T-helper 1 cell treated with Interleukin-12 subunit alpha and Interleukin-12 subunit beta and Interleukin-4 antibody, amounts not matched to agents 30 ng/mL and 1 ng/mL, for 36 hours (primary cell): Measurements from ENCODE around the gene A2M. TPM values are rescaled to one million over a fixed set of nuclear protein-coding genes. Genes with fewer than 3 reads are reported as not detected.

Experiments used
- intact Hi-C: fragments of 100-400 bp; cut with micrococcal nuclease; formaldehyde crosslinking; loops from one replicate; pipeline ENCODE4 v1.15.1; 2024
- total RNA-seq: library from RNA; stranded (reverse); gene quantifications from 2 replicates; pipeline ENCODE4 v1.2.3, GENCODE V29; 2022

The A2M gene
- total RNA-seq, 1 donor from 2014 or later = not detected

GRCh38 chr12:9122091-9122609, 6.4 kb upstream of the A2M start:
- intact Hi-C loops = no loop called here

GRCh38 chr12:9120487-9121184, 4.9 kb upstream of the A2M start:
- intact Hi-C loops = no loop called here

- intact Hi-C loops = no loop called here
Measured at GRCh38 chr12:9118158-9118557, 2.4 kb upstream of the A2M start.

GRCh38 chr12:9114946-9115345, 773 bp downstream of the A2M start:
- intact Hi-C loops = no loop called here

GRCh38 chr12:9113987-9114309, 1.8 kb downstream of the A2M start:
- intact Hi-C loops = no loop called here

- intact Hi-C loops = no loop called here
Measured at GRCh38 chr12:9113296-9113986, 2.3 kb downstream of the A2M start.

GRCh38 chr12:9112076-9112853, 3.5 kb downstream of the A2M start:
- intact Hi-C loops = no loop called here

GRCh38 chr12:9111525-9111924, 4.2 kb downstream of the A2M start:
- intact Hi-C loops = no loop called here

GRCh38 chr12:9109737-9110491, 5.8 kb downstream of the A2M start:
- intact Hi-C loops = no loop called here

- intact Hi-C loops = no loop called here
Measured at GRCh38 chr12:9109213-9109522, 6.6 kb downstream of the A2M start.

- intact Hi-C loops = no loop called here
Measured at GRCh38 chr12:9108504-9109212, 7.1 kb downstream of the A2M start.

- intact Hi-C loops = no loop called here
Measured at GRCh38 chr12:9107542-9107873, 8.2 kb downstream of the A2M start.

GRCh38 chr12:9106610-9107541, 8.8 kb downstream of the A2M start:
- intact Hi-C loops = no loop called here

GRCh38 chr12:9106067-9106466, 9.7 kb downstream of the A2M start:
- intact Hi-C loops = no loop called here

- intact Hi-C loops = no loop called here
Measured at GRCh38 chr12:9104767-9105423, 10.8 kb downstream of the A2M start.

GRCh38 chr12:9104087-9104486, 11.6 kb downstream of the A2M start:
- intact Hi-C loops = no loop called here

- intact Hi-C loops = no loop called here
Measured at GRCh38 chr12:9103050-9103849, 12.5 kb downstream of the A2M start.

GRCh38 chr12:9101018-9101687, 14.6 kb downstream of the A2M start:
- intact Hi-C loops = no loop called here
